Activated B cell treated with CpG ODN at 0.5 μM for 24 hours (primary cell): ENCODE measurements around the gene TRABD2B. TPM values are rescaled to one million over a fixed set of nuclear protein-coding genes. Genes with fewer than 3 reads are reported as not detected.

Experiments used
- ATAC-seq: fragments of 200-7000 bp; cut with Tn5 transposase; one replicate; pipeline ENCODE4 v1.10.0; 2021; ENCODE audit warnings: low read depth, mild to moderate bottlenecking, moderate library complexity
- CTCF ChIA-PET: fragments of 350-600 bp; sonication (Branson Sonifier 250); formaldehyde crosslinking; loops from one replicate; lab custom pipeline; 2021; ENCODE audit warnings: antibody characterized with exemption; lab: Charles Lee
- POLR2A ChIA-PET: fragments of 350-600 bp; sonication (Branson Sonifier 250); formaldehyde crosslinking; loops from one replicate; lab custom pipeline; 2021; ENCODE audit warnings: antibody characterized with exemption; lab: Charles Lee
- DNase-seq: peaks from one replicate; pipeline ENCODE4 v3.0.0; 2022
- H3K27ac Mint-ChIP-seq: one replicate; pipeline ENCODE4 v1.8.0; 2020; ENCODE audit warnings: mixed read lengths
- H3K27me3 Mint-ChIP-seq: one replicate; pipeline ENCODE4 v1.8.0; 2021; ENCODE audit warnings: mixed read lengths
- H3K36me3 Mint-ChIP-seq: one replicate; pipeline ENCODE4 v1.8.0; 2021; ENCODE audit warnings: low read depth, mixed read lengths
- H3K4me1 Mint-ChIP-seq: one replicate; pipeline ENCODE4 v1.8.0; 2021; ENCODE audit warnings: mixed read lengths
- H3K4me3 Mint-ChIP-seq: one replicate; pipeline ENCODE4 v1.8.0; 2020; ENCODE audit warnings: mild to moderate bottlenecking, mixed read lengths
- H3K9me3 Mint-ChIP-seq: one replicate; pipeline ENCODE4 v1.8.0; 2020; ENCODE audit warnings: mixed read lengths
- CTCF ChIP-seq: fragments of 200-600 bp; IDR thresholded peaks from one replicate; pipeline ENCODE4 v1.8.0; 2022; ENCODE audit warnings: antibody characterized with exemption, mild to moderate bottlenecking
- intact Hi-C: fragments of 100-400 bp; cut with micrococcal nuclease; formaldehyde crosslinking; loops from one replicate; pipeline ENCODE4 v1.15.1; 2024
- total RNA-seq: library from RNA; stranded (reverse); gene quantifications from 2 replicates; pipeline ENCODE4 v1.2.3, GENCODE V29; 2022

The TRABD2B gene
- total RNA-seq, 1 donor from 2014 or later = not detected

- no peak for TF ChIP-seq CTCF
- no peaks in the 10 kb centered on the region for H3K4me1 Mint-ChIP-seq
- POLR2A ChIA-PET = no interaction called here
- intact Hi-C loops = no loop called here
- ATAC-seq (no peak), DNase-seq (no peak)
- CTCF ChIA-PET = no interaction called here
- H3K27ac Mint-ChIP-seq = no peak overlapping the region
- no peak overlapping the region for H3K4me3 Mint-ChIP-seq
- no peaks in the 10 kb centered on the region for H3K9me3 Mint-ChIP-seq
- H3K27me3 Mint-ChIP-seq = peaks cover 13% of the 10 kb centered on the region
- no peaks in the 10 kb centered on the region for H3K36me3 Mint-ChIP-seq
Measured at GRCh38 chr1:47976728-47977127, 20.5 kb downstream of the TRABD2B start.

- ChIA-PET POLR2A (no interaction called here), CTCF (no interaction called here)
- ATAC-seq (no peak), DNase-seq (no peak)
- H3K27ac Mint-ChIP-seq = no peak overlapping the region
- intact Hi-C loops = no loop called here
- H3K9me3 Mint-ChIP-seq = no peaks in the 10 kb centered on the region
- H3K4me3 Mint-ChIP-seq = no peak overlapping the region
- no peaks in the 10 kb centered on the region for H3K4me1 Mint-ChIP-seq
- no peak for TF ChIP-seq CTCF
- peaks cover 12% of the 10 kb centered on the region for H3K27me3 Mint-ChIP-seq
- H3K36me3 Mint-ChIP-seq = no peaks in the 10 kb centered on the region
Measured at GRCh38 chr1:47976267-47976666, 20.9 kb downstream of the TRABD2B start.

- no peaks in the 10 kb centered on the region for H3K9me3 Mint-ChIP-seq
- DNase-seq (no peak), ATAC-seq (no peak)
- intact Hi-C loops = no loop called here
- ChIA-PET POLR2A (no interaction called here), CTCF (no interaction called here)
- H3K4me1 Mint-ChIP-seq = no peaks in the 10 kb centered on the region
- H3K4me3 Mint-ChIP-seq = no peak overlapping the region
- H3K27ac Mint-ChIP-seq = no peak overlapping the region
- peaks cover 12% of the 10 kb centered on the region for H3K27me3 Mint-ChIP-seq
- TF ChIP-seq CTCF = no peak
- H3K36me3 Mint-ChIP-seq = no peaks in the 10 kb centered on the region
Measured at GRCh38 chr1:47975302-47975921, 21.8 kb downstream of the TRABD2B start.

GRCh38 chr1:47972864-47973432 is 24.2 kb downstream of the TRABD2B start:
- Mint-ChIP-seq H3K9me3 (no peaks in the 10 kb centered on the region), H3K4me3 (no peak overlapping the region), H3K27ac (no peak overlapping the region), H3K27me3 (peaks cover 9% of the 10 kb centered on the region), H3K4me1 (no peaks in the 10 kb centered on the region), H3K36me3 (no peaks in the 10 kb centered on the region)
- TF ChIP-seq CTCF = no peak
- ChIA-PET CTCF (no interaction called here), POLR2A (no interaction called here)
- no peak for ATAC-seq
- intact Hi-C loops = no loop called here
- DNase-seq = no peak

GRCh38 chr1:47971385-47972160 is 25.6 kb downstream of the TRABD2B start:
- no peak for ATAC-seq
- H3K4me3 Mint-ChIP-seq = no peak overlapping the region
- H3K4me1 Mint-ChIP-seq = no peaks in the 10 kb centered on the region
- DNase-seq = no peak
- peaks cover 9% of the 10 kb centered on the region for H3K27me3 Mint-ChIP-seq
- ChIA-PET POLR2A (no interaction called here), CTCF (no interaction called here)
- no peak overlapping the region for H3K27ac Mint-ChIP-seq
- H3K9me3 Mint-ChIP-seq = no peaks in the 10 kb centered on the region
- TF ChIP-seq CTCF = no peak
- intact Hi-C loops = no loop called here
- no peaks in the 10 kb centered on the region for H3K36me3 Mint-ChIP-seq
